ENCODE results near the gene SLAMF9. TPM values are rescaled to one million over a fixed set of nuclear protein-coding genes. Genes with fewer than 3 reads are reported as not detected.

Gene SLAMF9
- total RNA-seq, result not detected in 2 replicates

GRCh38 chr1:159953536-159954515 lies at the start of gene SLAMF9:
Gene SLAMF9 (minus strand): TSS chr1:159954237. CDS start chr1:159954137, 100 bp downstream.

GRCh38 chr1:159945483-159946241 lies 8.4 kb downstream of the SLAMF9 start, which contains the start of gene IGSF9:
Gene IGSF9 (minus strand): TSS chr1:159945613. CDS start chr1:159943454, 2,159 bp downstream.

GRCh38 chr1:159924791-159925718 lies 29.0 kb downstream of the SLAMF9 start, which contains the start of gene TAGLN2:
Gene TAGLN2 (minus strand): TSS chr1:159925507. CDS start chr1:159920509, 4,998 bp downstream.

Other genes starting within 250 kb of the SLAMF9 start
- not detected in 2 replicates for gene CRP, start 239.6 kb downstream of the SLAMF9 start, total RNA-seq
- gene DUSP23, start 173.3 kb downstream of the SLAMF9 start, total RNA-seq, result 57.1 and 72.2 TPM in 2 replicates
- not detected in 2 replicates for gene FCRL6, start 151.9 kb downstream of the SLAMF9 start, total RNA-seq
- not detected in 2 replicates for gene SLAMF8, start 127.4 kb downstream of the SLAMF9 start, total RNA-seq
- gene VSIG8, start 91.6 kb downstream of the SLAMF9 start, total RNA-seq, result not detected in 2 replicates
- 0.89 and 1.9 TPM in 2 replicates for gene CFAP45, start 54.1 kb downstream of the SLAMF9 start, total RNA-seq
- gene TAGLN2, start 28.7 kb downstream of the SLAMF9 start, total RNA-seq, result 869 and 920 TPM in 2 replicates
- gene IGSF9, start 8.6 kb downstream of the SLAMF9 start, total RNA-seq, result not detected in 2 replicates
- 2.0 and 3.1 TPM in 2 replicates for gene PIGM, start 77.8 kb upstream of the SLAMF9 start, total RNA-seq
- not detected in 2 replicates for gene KCNJ10, start 115.9 kb upstream of the SLAMF9 start, total RNA-seq
- gene KCNJ9, start 127.3 kb upstream of the SLAMF9 start, total RNA-seq, result not detected in 2 replicates
- gene IGSF8, start 144.4 kb upstream of the SLAMF9 start, total RNA-seq, result 7.1 and 7.4 TPM in 2 replicates
- not detected in 2 replicates for gene ATP1A2, start 161.5 kb upstream of the SLAMF9 start, total RNA-seq
- gene ATP1A4, start 197.4 kb upstream of the SLAMF9 start, total RNA-seq, result not detected in 2 replicates
- not detected in 2 replicates for gene CASQ1, start 236.3 kb upstream of the SLAMF9 start, total RNA-seq